OCI-LY3 (cell line): ENCODE measurements around the gene PITPNC1.

Experiments
- H2AFZ ChIP-seq: fragments of 200-600, 300-600 bp; shearing (Covaris generic); 2 replicates; pipeline ENCODE4 v1.6.0; 2014; ENCODE audit warnings: antibody characterized with exemption, low read depth, low read length
- H3K27ac ChIP-seq: fragments of 200-600, 300-600 bp; sonication (generic); 2 replicates; pipeline ENCODE4 v1.5.1; 2014; ENCODE audit warnings: mild to moderate bottlenecking, low read length, moderate library complexity, mixed read lengths
- H3K27me3 ChIP-seq: fragments of 200-600, 300-600 bp; sonication (generic); 2 replicates; pipeline ENCODE4 v1.6.1; 2014; ENCODE audit warnings: low read depth, low read length, mixed read lengths
- H3K36me3 ChIP-seq: fragments of 200-600, 300-600 bp; sonication (generic); replicated peaks from 2 replicates; pipeline ENCODE3; 2014; ENCODE audit warnings: low read depth, low read length, mixed read lengths
- H3K4me1 ChIP-seq: fragments of 300-600, 200-600 bp; sonication (generic); 2 replicates; pipeline ENCODE4 v1.6.1; 2014; ENCODE audit warnings: low read length, mixed read lengths
- H3K4me2 ChIP-seq: fragments of 200-600, 300-600 bp; sonication (generic); 2 replicates; pipeline ENCODE4 v1.6.1; 2014; ENCODE audit warnings: low read length, mixed read lengths
- H3K4me3 ChIP-seq: fragments of 300-600, 200-600 bp; sonication (generic); 2 replicates; pipeline ENCODE4 v1.5.1; 2014; ENCODE audit warnings: antibody characterized with exemption, mild to moderate bottlenecking, low read length, moderate library complexity
- H3K79me2 ChIP-seq: fragments of 300-600, 200-600 bp; shearing (Covaris generic); 2 replicates; pipeline ENCODE4 v1.6.1; 2014; ENCODE audit warnings: mild to moderate bottlenecking, low read length, mixed read lengths
- H3K9ac ChIP-seq: fragments of 300-600, 200-600 bp; shearing (Covaris generic); 2 replicates; pipeline ENCODE4 v1.6.0; 2014; ENCODE audit warnings: mild to moderate bottlenecking, low read length, moderate library complexity
- H3K9me3 ChIP-seq: fragments of 200-600, 300-600 bp; shearing (Covaris generic); 2 replicates; pipeline ENCODE4 v1.6.1; 2014; ENCODE audit warnings: low read length, mixed read lengths; ENCODE audit not compliant: insufficient read depth
- H4K20me1 ChIP-seq: fragments of 200-600, 300-600 bp; sonication (generic); 2 replicates; pipeline ENCODE4 v1.6.1; 2016; ENCODE audit warnings: low read length, mixed read lengths; ENCODE audit not compliant: insufficient read depth
- CTCF ChIP-seq: fragments of 200-600, 300-600 bp; sonication (generic); IDR thresholded peaks from 2 replicates; pipeline ENCODE4 v1.5.1; 2014; ENCODE audit warnings: antibody characterized with exemption, low read length, low read depth
- EZH2phosphoT487 ChIP-seq: fragments of 200-600 bp; shearing (Covaris generic); IDR thresholded peaks from 2 replicates; pipeline ENCODE4 v1.6.1; 2018; ENCODE audit warnings: antibody characterized with exemption, mixed run types, low read depth

Gene PITPNC1

DNA sequence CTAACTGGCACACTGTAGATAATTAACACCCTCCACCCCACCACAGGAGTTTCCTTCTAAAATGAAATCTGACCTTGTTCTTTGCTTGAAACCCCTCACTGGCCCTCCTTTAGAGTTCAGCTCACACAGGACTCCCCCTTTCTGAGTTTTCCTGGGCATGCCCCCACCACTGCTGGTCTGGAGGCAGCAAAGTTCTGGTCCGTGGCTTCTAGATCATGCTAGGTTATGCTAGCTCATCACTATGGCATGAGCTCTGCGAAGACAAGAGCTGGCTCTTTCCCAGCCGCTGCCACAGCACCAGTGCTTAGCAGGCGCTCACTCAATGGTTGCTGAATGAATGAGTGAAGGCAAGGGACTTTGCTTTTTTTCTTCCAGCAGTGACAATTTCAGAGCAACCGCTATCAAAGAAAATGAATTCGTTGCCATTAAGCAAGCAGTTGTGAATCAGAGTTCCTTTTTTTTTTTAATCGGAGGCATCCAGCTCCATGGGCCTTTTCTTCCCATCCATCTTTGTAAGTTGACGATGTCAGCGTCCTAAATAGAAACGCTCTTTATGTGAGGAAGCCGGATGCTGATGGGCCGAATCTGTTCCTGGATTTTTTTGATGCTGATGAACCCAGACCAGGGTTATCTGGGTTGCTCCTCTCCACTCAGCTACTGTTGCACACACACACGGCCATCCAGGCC lies 259.9 kb downstream of the PITPNC1 start:
- Histone ChIP-seq H3K36me3 (no peaks in the 10 kb centered on the region), H3K4me2 (no peak overlapping the region), H3K4me1 (no peaks in the 10 kb centered on the region), H3K4me3 (no peak overlapping the region), H3K9me3 (no peaks in the 10 kb centered on the region), H3K79me2 (no peaks in the 10 kb centered on the region), H4K20me1 (no peaks in the 10 kb centered on the region), H3K27ac (no peak overlapping the region), H2AFZ (no peak overlapping the region), H3K9ac (no peak overlapping the region), H3K27me3 (no peaks in the 10 kb centered on the region)
- TF ChIP-seq EZH2phosphoT487 (no peak), CTCF (no peak)

DNA sequence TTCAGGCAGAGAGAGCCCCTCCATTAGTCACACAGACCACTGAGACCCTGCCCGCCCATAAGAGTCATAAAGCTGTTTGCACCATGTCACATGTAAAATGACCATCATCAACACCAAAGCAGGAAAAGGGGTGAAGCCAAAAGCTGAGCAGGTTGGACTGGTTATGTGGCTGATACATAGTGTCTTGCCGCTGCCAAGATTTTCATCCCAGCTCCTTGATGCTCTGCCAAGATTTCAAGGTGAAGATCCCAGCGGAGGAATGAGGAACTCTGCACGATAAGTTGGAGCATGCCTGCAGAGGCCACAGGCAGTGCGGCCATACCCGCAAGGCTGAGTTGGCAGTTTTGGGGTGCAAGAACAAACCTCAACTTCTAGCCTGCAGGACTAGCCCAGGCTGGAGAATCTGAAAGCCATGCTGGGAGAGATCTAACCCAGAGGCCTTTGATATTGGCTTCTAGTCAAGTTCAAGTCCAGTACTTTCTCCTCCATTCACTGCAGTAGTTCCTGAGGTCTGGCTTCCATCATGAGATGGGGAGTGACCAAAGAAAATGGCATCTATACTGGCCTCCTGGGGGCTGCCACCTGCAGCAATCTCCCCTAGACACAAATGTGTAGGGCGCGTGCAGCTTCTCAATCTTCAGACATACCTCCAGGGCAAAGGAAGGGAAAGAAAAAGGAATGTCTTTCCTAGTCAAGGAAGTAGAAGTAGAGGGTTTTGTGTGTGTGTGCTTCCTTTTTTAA lies 261.0 kb downstream of the PITPNC1 start:
- Histone ChIP-seq H2AFZ (no peak overlapping the region), H3K79me2 (no peaks in the 10 kb centered on the region), H3K4me3 (no peak overlapping the region), H3K9me3 (no peaks in the 10 kb centered on the region), H3K27me3 (no peaks in the 10 kb centered on the region), H3K4me1 (no peaks in the 10 kb centered on the region), H3K27ac (no peak overlapping the region), H3K9ac (no peak overlapping the region), H3K4me2 (no peak overlapping the region), H4K20me1 (no peaks in the 10 kb centered on the region), H3K36me3 (no peaks in the 10 kb centered on the region)
- TF ChIP-seq EZH2phosphoT487, result no peak
- no peak for TF ChIP-seq CTCF

DNA sequence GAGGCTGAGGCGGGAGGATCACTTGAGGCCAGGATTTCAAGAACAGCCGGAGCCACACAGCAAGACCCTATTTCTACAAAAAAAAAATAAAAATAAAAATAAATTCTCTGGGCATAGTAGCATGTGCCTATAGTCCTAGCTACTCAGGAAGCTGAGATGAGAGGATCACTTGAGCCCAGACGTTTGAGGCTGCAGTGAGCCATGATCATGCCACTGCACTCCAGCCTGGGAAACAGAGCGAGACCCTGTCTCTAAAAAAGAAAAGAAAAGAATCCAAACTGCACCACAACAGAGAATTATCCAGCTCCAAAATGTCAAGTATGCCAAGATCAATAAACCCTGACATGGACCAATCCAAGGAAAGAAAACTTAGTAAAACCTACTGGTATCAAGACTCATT lies 261.8 kb downstream of the PITPNC1 start:
- TF ChIP-seq CTCF (no peak), EZH2phosphoT487 (no peak)
- Histone ChIP-seq H3K79me2 (no peaks in the 10 kb centered on the region), H4K20me1 (no peaks in the 10 kb centered on the region), H3K4me3 (no peak overlapping the region), H3K9me3 (no peaks in the 10 kb centered on the region), H3K4me1 (no peaks in the 10 kb centered on the region), H3K9ac (no peak overlapping the region), H3K27ac (no peak overlapping the region), H3K4me2 (no peak overlapping the region), H3K27me3 (no peaks in the 10 kb centered on the region), H3K36me3 (no peaks in the 10 kb centered on the region), H2AFZ (no peak overlapping the region)

- H3K27me3 ChIP-seq, result no peaks in the 10 kb centered on the region
- H3K79me2 ChIP-seq, result no peaks in the 10 kb centered on the region
- no peaks in the 10 kb centered on the region for H3K4me1 ChIP-seq
- H3K4me2 ChIP-seq, result no peak overlapping the region
- no peak overlapping the region for H3K27ac ChIP-seq
- TF ChIP-seq EZH2phosphoT487, result no peak
- no peak for TF ChIP-seq CTCF
- no peak overlapping the region for H2AFZ ChIP-seq
- H3K9ac ChIP-seq, result no peak overlapping the region
- no peaks in the 10 kb centered on the region for H3K9me3 ChIP-seq
- H3K36me3 ChIP-seq, result no peaks in the 10 kb centered on the region
- no peak overlapping the region for H3K4me3 ChIP-seq
- no peaks in the 10 kb centered on the region for H4K20me1 ChIP-seq
These were observed 262.5 kb downstream of the PITPNC1 start for GRCh38 chr17:67639555-67639954.
